HepG2 (cell line): Measurements from ENCODE around the gene C4BPA. TPM values are rescaled to one million over a fixed set of nuclear protein-coding genes. Genes with fewer than 3 reads are reported as not detected.
A peak's percentile ranks its signal among the peaks of the same experiment; 100 is the strongest.

Experiments
- CC2D1A ChIP-seq: sonication (generic); formaldehyde crosslinking; IDR thresholded peaks from 2 replicates; pipeline ENCODE4 v1.8.1; 2023; ENCODE audit warnings: mild to moderate bottlenecking, missing genetic modification reagents
- KLF16 ChIP-seq, 2 experiments: sonication (generic) in 1 of 2; formaldehyde crosslinking in 1 of 2; IDR thresholded peaks; 2 replicates each; pipeline versions ENCODE4 v1.6.1 to v1.8.0; 2016 to 2023; ENCODE audit warnings: missing genetic modification reagents in 2 of 2, missing compliant biosample characterization in 1 of 2
- MNT ChIP-seq: fragments of 450-650 bp; IDR thresholded peaks from 2 replicates; pipeline ENCODE4 v1.6.1; 2016
- POLR2G ChIP-seq: fragments of 200-400 bp; formaldehyde crosslinking; IDR thresholded peaks from 2 replicates; pipeline ENCODE4 v1.6.1; 2018; ENCODE audit warnings: mild to moderate bottlenecking, low read depth, low read length, moderate library complexity
- THAP11 ChIP-seq: IDR thresholded peaks from 2 replicates; pipeline ENCODE4 v1.6.1; 2016; ENCODE audit warnings: missing biosample characterization, missing genetic modification reagents
- YEATS4 ChIP-seq: sonication (generic); formaldehyde crosslinking; IDR thresholded peaks from 2 replicates; pipeline ENCODE4 v1.4.0; 2020; ENCODE audit warnings: missing genetic modification reagents, borderline replicate concordance
- ZEB1 ChIP-seq: IDR thresholded peaks from 2 replicates; pipeline ENCODE4 v1.6.1; 2012; ENCODE audit warnings: mild to moderate bottlenecking, low read depth, inconsistent platforms; ENCODE audit not compliant: insufficient replicate concordance
- ZKSCAN8 ChIP-seq: IDR thresholded peaks from 2 replicates; pipeline ENCODE4 v1.6.1; 2016; ENCODE audit warnings: borderline replicate concordance, missing genetic modification reagents, missing compliant biosample characterization
- ZNF263 ChIP-seq: sonication (generic); formaldehyde crosslinking; IDR thresholded peaks from 2 replicates; pipeline ENCODE4 v1.4.0; 2020; ENCODE audit warnings: missing genetic modification reagents
- ZNF646 ChIP-seq: sonication (generic); formaldehyde crosslinking; IDR thresholded peaks from 2 replicates; pipeline ENCODE4 v1.9.0; 2021; ENCODE audit warnings: mild to moderate bottlenecking, missing genetic modification reagents
- ZNF850 ChIP-seq: sonication (generic); formaldehyde crosslinking; conservative IDR thresholded peaks from 2 replicates; pipeline ENCODE4 v1.9.0; 2021; ENCODE audit warnings: mild to moderate bottlenecking, missing genetic modification reagents
- ZXDC ChIP-seq: sonication (generic); formaldehyde crosslinking; IDR thresholded peaks from 2 replicates; pipeline ENCODE4 v1.5.0; 2020; ENCODE audit warnings: mild to moderate bottlenecking, missing genetic modification reagents
- polyA plus RNA-seq, 8 experiments: library from polyadenylated mRNA; depleted of rRNA in 3 of 8; stranded (reverse) in 7 of 8; unstranded in 1 of 8; fragments of >200 nt; fragmentation: Illumina TruSeq in 4 of 8; extraction: Trizol in 4 of 8; gene quantifications; 2 replicates each; pipeline versions ENCODE4 v1.2.1 to v1.2.3, GENCODE V29; 2011 to 2016; ENCODE audit warnings: low read depth in 4 of 8, missing spikeins in 1 of 8, mixed read lengths in 1 of 8; ENCODE audit not compliant: insufficient read depth in 1 of 8
- total RNA-seq, 5 experiments: library from RNA; depleted of rRNA; stranded (reverse); fragments of >200 nt; fragmentation: Illumina TruSeq; extraction: Trizol; gene quantifications; 2 replicates each; pipeline ENCODE4 v1.2.3, GENCODE V29; 2016; ENCODE audit warnings: low read depth in 1 of 5
- TF ChIP-seq, protein P1 (sequence below): sonication (generic); formaldehyde crosslinking; IDR thresholded peaks from 2 replicates; pipeline ENCODE4 v1.4.0; 2020; ENCODE audit warnings: missing genetic modification reagents

C4BPA gene
- total and polyA plus RNA-seq, 2 of the 13 experiments (the other 11 are each of a cell fraction or from before 2014, with no cell fraction given) = 32.1 to 60.1 TPM

GRCh38 chr1:207088701-207089626, 15.1 kb upstream of the C4BPA start, which contains the start of gene C4BPB (continued):
- TF ChIP-seq MNT = no peak
- TF ChIP-seq ZNF646 (CRISPR knock-in tag) = no peak
- no peak for TF ChIP-seq ZNF850 (CRISPR knock-in tag)
- TF ChIP-seq ZXDC (CRISPR knock-in tag) = no peak
- TF ChIP-seq KLF16 (CRISPR knock-in tag; IDR thresholded peaks at IDR 0.05) = peak in 1 of 2 experiments; percentile 88; a peak in 1 of 4 replicates
- TF ChIP-seq CC2D1A (CRISPR knock-in tag) = no peak
- TF ChIP-seq, protein P1, sequence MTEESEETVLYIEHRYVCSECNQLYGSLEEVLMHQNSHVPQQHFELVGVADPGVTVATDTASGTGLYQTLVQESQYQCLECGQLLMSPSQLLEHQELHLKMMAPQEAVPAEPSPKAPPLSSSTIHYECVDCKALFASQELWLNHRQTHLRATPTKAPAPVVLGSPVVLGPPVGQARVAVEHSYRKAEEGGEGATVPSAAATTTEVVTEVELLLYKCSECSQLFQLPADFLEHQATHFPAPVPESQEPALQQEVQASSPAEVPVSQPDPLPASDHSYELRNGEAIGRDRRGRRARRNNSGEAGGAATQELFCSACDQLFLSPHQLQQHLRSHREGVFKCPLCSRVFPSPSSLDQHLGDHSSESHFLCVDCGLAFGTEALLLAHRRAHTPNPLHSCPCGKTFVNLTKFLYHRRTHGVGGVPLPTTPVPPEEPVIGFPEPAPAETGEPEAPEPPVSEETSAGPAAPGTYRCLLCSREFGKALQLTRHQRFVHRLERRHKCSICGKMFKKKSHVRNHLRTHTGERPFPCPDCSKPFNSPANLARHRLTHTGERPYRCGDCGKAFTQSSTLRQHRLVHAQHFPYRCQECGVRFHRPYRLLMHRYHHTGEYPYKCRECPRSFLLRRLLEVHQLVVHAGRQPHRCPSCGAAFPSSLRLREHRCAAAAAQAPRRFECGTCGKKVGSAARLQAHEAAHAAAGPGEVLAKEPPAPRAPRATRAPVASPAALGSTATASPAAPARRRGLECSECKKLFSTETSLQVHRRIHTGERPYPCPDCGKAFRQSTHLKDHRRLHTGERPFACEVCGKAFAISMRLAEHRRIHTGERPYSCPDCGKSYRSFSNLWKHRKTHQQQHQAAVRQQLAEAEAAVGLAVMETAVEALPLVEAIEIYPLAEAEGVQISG = peak; percentile 68
- peak; percentile 63; the same call in 1 of the 2 replicates for TF ChIP-seq THAP11 (CRISPR knock-in tag)
- TF ChIP-seq ZKSCAN8 = peak; percentile 86; the same call in 1 of the 2 replicates
- TF ChIP-seq POLR2G = peak; percentile 72
- TF ChIP-seq ZEB1 = peak; percentile 76
- TF ChIP-seq YEATS4 (CRISPR knock-in tag) = peak; percentile 67; the same call in 1 of the 2 replicates
- TF ChIP-seq ZNF263 (CRISPR knock-in tag) = no peak
